ENCODE measurements around the gene RPE. TPM values are rescaled to one million over a fixed set of nuclear protein-coding genes. Genes with fewer than 3 reads are reported as not detected.

RPE gene
- total RNA-seq, 1 donor from 2014 or later = 46.5 TPM

DNA sequence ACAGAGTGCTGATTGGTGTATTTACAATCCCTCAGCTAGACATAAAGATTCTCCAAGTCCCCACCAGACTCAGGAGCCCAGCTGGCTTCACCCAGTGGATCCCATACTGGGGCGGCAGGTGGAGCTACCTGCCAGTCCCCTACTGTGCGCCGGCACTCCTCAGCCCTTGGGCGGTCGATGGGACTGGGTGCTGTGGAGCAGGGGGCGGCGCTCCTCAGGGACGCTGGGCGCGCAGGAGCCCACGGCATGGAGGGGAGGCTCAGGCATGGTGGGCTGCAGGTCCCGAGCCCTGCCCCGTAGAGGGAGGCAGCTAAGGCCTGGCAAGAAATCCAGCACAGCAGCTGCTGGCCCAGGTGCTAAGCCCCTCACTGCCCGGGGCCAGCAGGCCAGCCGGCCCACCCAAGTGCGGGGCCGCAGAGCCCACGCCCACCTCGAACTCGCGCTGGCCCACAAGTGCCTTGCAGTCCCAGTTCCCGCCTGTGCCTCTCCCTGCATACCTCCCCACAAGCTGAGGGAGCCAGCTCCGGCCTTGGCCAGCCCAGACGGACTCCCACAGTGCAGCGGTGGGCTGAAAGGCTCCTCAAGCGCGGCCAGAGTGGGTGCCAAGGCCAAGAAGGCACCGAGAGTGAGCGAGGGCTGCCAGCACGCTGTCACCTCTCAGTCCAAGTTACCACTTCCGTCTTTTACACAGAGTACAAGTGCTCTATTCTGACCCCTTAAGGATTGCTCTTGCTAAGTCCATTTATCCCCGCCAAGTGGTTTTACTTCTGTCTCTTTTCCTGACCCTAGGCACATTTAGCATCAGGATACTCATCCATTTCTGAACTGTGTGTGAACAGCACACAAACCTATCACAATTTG lies 1.7 kb upstream of the RPE start:
- intact Hi-C loops (cut with micrococcal nuclease) = loop anchor here (10.0 kb wide), 1 partner anchor 1976 kb away; the partner anchor contains the start of gene PLEKHM3

DNA sequence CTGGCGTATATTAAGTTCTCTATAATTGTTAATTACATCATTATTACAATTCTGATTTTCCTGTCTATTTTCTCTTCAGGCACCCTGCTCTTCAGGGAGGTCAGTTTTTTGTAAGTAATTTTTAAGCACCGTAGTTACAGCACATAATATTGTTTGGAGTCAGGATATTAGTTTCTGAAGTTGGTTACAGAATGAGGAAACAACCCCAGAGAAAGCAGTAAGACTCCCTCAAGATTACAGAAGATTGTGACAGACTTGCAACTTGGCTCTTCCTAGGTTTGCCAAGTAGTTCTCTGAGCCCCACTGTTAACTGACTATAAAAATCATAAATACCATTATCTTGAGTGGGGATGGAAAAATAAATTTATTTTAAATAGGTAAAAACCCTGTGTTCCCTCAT lies 921 bp downstream of the RPE start:
- intact Hi-C loops (cut with micrococcal nuclease) = loop anchor here (1.0 to 10.0 kb wide), 4 partner anchors 8 to 1979 kb away; partner anchors contain the start of genes IDH1, PIKFYVE and PLEKHM3

- intact Hi-C loops (cut with micrococcal nuclease) = loop anchor here (10.0 kb wide), 1 partner anchor 1980 kb away; the partner anchor contains the start of gene PLEKHM3
These were observed 2.4 kb downstream of the RPE start for GRCh38 chr2:210004881-210005280.

GRCh38 chr2:210007895-210008294 lies 5.5 kb downstream of the RPE start:
- intact Hi-C loops (cut with micrococcal nuclease) = loop anchor here (10.0 kb wide), 1 partner anchor 1983 kb away; the partner anchor contains the start of gene PLEKHM3

GRCh38 chr2:210009126-210009525 lies 6.7 kb downstream of the RPE start:
- intact Hi-C loops (cut with micrococcal nuclease) = loop anchor here (10.0 kb wide), 1 partner anchor 1984 kb away; the partner anchor contains the start of gene PLEKHM3

GRCh38 chr2:210009896-210010295 lies 7.5 kb downstream of the RPE start:
- intact Hi-C loops (cut with micrococcal nuclease) = loop anchor here (10.0 kb wide), 1 partner anchor 1985 kb away; the partner anchor contains the start of gene PLEKHM3

DNA sequence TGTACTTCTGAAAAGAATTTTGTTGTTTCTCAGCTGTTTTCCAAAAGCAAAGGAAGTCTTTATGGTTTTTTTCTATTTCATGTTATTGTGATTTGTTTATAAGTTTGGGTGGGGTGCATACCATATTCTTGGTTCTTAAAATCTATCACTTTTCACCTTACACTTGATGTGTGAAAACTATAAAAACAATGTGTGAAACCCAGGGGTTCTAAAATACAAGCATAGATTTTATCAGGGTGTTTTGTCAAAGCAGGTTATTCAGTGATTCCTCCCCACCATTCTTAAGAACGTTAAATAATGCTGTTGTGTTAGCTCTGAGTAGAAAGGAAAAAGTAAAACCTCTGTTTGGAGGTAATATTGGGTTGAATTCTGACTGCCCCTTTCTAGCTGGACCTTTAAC lies 17.7 kb downstream of the RPE start:
- intact Hi-C loops (cut with micrococcal nuclease) = no loop called here

- intact Hi-C loops (cut with micrococcal nuclease) = no loop called here
These were observed 20.4 kb downstream of the RPE start for GRCh38 chr2:210022824-210023223.

GRCh38 chr2:210027608-210028007 lies 25.2 kb downstream of the RPE start:
- intact Hi-C loops (cut with micrococcal nuclease) = no loop called here

- intact Hi-C loops (cut with micrococcal nuclease) = no loop called here
These were observed 25.7 kb downstream of the RPE start for GRCh38 chr2:210028178-210028577.

DNA sequence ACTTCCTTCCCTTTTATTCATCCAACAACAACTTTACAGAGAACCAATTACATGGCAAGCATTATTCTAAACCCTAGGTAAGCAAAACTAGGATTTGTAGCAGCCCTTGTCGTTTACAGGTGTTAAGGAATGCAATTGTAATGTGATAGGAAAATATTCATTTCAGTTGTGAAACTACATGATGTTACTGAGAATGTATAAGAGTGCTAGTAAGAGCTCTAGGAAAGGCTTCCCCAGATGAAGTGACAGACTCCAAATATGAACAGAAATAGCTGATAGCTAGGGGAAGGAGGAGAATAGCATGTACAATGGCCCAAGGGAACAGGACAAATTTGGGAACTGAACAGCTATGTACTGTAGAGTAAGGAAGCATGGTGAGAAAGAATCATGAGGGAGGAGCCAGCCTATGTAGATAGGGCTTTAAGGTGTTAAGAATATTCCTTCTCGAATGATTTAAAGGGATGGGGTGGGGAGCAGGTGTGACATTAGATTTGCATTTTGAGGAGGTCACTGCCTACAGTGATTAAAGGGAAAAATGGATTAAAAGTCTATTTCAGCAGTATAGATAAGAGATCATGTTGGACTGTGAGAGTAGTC lies 31.7 kb downstream of the RPE start:
- intact Hi-C loops (cut with micrococcal nuclease) = no loop called here

DNA sequence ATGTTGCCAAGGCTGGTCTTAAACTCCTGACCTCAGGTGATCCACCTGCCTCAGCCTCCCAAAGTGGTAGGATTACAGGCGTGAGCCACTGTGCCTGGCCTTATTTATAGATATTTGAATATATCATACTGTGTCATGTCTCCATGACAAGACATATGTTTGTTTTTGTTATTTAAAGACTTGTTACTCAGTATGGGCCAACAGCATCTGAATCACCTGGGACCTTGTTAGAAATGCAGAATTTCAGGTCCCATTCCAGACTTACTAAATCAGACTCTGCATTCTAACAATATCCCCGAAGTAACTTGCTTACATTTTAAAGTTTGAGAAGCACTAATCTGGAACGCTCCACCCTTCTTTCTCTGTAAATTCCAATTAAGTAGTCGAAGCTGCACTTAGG lies 33.2 kb downstream of the RPE start:
- intact Hi-C loops (cut with micrococcal nuclease) = no loop called here

- intact Hi-C loops (cut with micrococcal nuclease) = no loop called here
These were observed 35.6 kb downstream of the RPE start for GRCh38 chr2:210038078-210038477.

DNA sequence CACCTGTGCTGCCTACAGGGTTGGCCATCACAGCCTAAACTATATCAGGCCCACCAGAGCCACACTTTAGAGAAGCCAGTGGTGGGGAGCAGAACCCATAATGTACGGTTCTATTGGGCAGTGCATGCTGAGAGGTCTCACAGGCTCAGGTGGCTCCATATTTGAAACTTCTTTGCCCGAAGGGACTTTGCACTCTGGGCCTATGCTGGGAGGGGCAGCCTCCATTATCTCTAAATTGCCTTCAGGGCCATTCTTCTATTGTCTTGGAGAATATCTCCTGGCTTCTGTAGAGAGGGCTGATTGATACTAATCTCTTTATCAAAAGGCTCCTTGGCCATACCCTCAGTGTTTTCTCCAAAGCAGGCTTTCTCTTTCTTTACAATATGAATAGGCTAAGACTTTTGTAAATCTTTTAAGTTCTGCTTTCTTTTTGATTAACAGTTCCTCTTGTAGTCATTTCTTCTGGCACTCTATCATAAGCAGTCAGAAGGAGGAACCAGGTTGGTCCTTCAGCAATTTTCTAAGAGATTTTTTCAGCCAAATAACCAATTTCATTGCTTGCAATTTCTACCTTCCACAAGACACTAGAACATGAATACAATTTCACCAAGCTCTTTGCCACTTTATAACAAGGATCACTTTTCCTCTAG lies 44.5 kb downstream of the RPE start:
- intact Hi-C loops (cut with micrococcal nuclease) = no loop called here

DNA sequence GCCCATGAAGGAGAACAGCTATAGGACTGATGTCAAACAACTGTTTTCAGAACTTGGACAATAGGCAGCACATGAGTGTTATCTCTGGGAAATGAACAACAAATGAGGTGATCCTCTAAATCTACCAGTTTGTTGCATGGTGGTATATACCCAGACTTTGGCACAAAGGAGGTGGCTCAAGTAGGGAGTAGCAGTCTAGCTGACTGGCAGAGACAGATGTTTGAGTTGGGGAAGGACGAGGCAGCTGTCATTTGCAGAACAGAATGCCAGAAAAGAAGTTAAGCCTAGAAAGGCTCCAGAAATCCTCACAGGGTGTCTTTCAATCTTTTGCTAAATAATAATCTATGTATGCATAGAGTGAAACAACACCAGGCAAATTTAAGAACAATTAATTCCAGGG lies 47.4 kb downstream of the RPE start:
- intact Hi-C loops (cut with micrococcal nuclease) = no loop called here

DNA sequence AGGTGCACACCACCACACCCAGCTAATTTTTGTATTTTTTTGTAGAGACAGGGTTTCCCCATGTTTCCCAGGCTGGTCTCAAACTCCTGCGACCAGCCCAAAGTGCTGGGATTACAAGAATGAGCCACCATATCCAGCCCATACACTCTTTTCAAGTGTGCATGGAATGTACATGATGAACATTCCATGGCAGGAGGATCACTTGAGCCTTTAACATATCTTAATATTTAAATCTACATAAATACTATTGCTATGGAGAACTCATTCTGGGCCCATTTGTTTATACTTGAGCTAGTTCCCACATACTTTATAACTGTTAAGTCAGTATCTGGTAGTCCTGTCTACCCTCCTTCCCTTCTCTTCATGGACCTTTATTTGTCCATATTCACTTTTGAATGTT lies 48.4 kb downstream of the RPE start:
- intact Hi-C loops (cut with micrococcal nuclease) = no loop called here

DNA sequence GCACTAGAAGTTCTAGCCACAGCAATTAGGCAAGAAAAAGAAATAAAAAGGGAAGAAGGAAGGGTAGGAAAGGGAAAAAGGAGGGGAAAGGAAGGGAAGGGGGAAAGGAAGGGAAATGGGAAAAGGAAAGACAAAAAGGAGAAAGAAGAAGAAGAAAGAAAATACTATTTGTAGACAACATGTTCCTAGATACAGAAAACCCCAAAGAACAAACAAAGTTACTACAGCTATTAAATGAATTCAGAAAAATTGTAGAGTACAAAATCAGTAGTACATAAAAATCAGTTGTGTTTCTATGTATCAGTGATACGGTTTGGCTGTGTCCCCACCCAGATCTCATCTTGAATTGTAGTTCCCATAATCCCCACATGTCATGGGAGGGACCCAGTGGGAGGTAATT lies 52.3 kb downstream of the RPE start:
- intact Hi-C loops (cut with micrococcal nuclease) = no loop called here

DNA sequence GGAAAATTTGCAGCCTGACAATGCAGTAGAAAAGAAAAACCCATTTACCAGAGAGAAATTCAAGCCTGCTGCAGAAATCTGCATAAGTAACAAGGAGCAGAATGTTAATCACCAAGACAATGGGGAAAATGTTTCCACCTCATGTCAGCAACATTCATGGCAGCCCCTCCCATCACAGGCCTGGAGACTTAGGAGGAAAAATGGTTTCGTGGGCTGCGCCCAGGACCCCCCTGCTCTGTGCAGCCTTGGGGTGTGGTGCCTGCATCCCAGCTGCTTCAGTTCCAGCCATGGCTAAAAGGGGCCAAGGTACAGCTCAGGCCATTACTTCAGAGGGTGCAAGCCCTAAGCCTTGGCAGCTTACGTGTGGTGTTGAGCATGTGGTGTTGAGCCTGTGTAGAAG lies 53.4 kb downstream of the RPE start:
- intact Hi-C loops (cut with micrococcal nuclease) = no loop called here

GRCh38 chr2:210063306-210063705 lies 60.9 kb downstream of the RPE start:
- intact Hi-C loops (cut with micrococcal nuclease) = no loop called here
